ENCODE data around the gene AKR1C2.
"Not testable (repeated sequence)": the region's sequence is repeated elsewhere in the genome, so short reads cannot be mapped to it uniquely, and the experiment has no call there.

GRCh38 chr10:4940909-4941308 lies 62.7 kb downstream of the AKR1C2 start:
- not testable (repeated sequence) for TF ChIP-seq EZH2 (IDR thresholded peaks at IDR 0.05); POLR2AphosphoS5 (IDR thresholded peaks at IDR 0.05; ENCODE audit: borderline replicate concordance, low read depth, low read length)
